Measurements from ENCODE around the gene IRF8. TPM values are rescaled to one million over a fixed set of nuclear protein-coding genes. Genes with fewer than 3 reads are reported as not detected.

The IRF8 gene
- polyA plus RNA-seq, 1 experiment = not detected

DNA sequence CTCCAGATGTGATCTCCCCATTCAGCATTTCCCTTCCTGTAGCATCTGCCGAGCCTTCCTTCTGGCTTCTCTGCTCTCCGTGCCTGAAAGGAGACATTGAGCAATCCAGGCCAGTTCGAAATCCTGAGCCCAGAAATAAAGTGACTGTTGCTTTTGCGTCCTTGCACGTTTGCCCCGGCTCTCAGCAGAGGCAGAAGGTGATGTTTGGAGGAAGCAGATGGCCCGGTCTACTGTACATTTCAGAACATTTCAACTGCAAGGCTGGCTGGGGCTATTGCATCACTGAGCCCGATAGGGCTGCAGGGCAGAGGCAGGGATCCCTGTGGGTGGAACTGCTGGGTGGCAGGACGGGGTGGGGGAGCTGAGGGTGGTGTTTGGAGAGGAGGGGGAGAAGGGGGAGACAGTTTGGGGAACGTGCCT, 29.4 kb downstream of the IRF8 start:
- H3K27me3 ChIP-seq (ENCODE audit: control insufficient read depth, insufficient read depth, low read length) = peaks cover 15% of the 10 kb centered on the region
- H3K4me3 ChIP-seq (ENCODE audit: low read depth, low read length) = no peak overlapping the region
- ChIA-PET POLR2A (no interaction called here), CTCF (interaction anchor here (0.6 kb wide), 1 partner anchor 33 kb away, joined by 3 read pairs; no protein-coding TSS in a partner anchor)
- H3K36me3 ChIP-seq (ENCODE audit: control insufficient read depth, insufficient read depth, low read length) = no peaks in the 10 kb centered on the region
- peak; percentile 11 for DNase-seq (ENCODE audit: low read depth)
- TF ChIP-seq CTCF (IDR thresholded peaks at IDR 0.05; ENCODE audit: insufficient read depth, low read depth, low read length) = no peak

- no peak for TF ChIP-seq CTCF (IDR thresholded peaks at IDR 0.05; ENCODE audit: insufficient read depth, low read depth, low read length)
- no peak for DNase-seq (ENCODE audit: low read depth)
- CTCF ChIA-PET = no interaction called here
- Histone ChIP-seq H3K27me3 (ENCODE audit: control insufficient read depth, insufficient read depth, low read length) (peaks cover 15% of the 10 kb centered on the region), H3K36me3 (ENCODE audit: control insufficient read depth, insufficient read depth, low read length) (no peaks in the 10 kb centered on the region), H3K4me3 (ENCODE audit: low read depth, low read length) (no peak overlapping the region)
- POLR2A ChIA-PET = no interaction called here
Observed at GRCh38 chr16:85929259-85929721, 30.3 kb downstream of the IRF8 start.

GRCh38 chr16:85930301-85930700, 31.3 kb downstream of the IRF8 start:
- Histone ChIP-seq H3K36me3 (ENCODE audit: control insufficient read depth, insufficient read depth, low read length) (no peaks in the 10 kb centered on the region), H3K4me3 (ENCODE audit: low read depth, low read length) (no peak overlapping the region), H3K27me3 (ENCODE audit: control insufficient read depth, insufficient read depth, low read length) (peaks cover 16% of the 10 kb centered on the region)
- TF ChIP-seq CTCF (IDR thresholded peaks at IDR 0.05; ENCODE audit: insufficient read depth, low read depth, low read length) = no peak
- DNase-seq (ENCODE audit: low read depth) = no peak
- POLR2A ChIA-PET = no interaction called here
- CTCF ChIA-PET = interaction anchor here (0.5 to 1.4 kb wide), 2 partner anchors 12 to 13 kb away, joined by 3 read pairs; no protein-coding TSS in a partner anchor

GRCh38 chr16:85931596-85932402, 32.8 kb downstream of the IRF8 start:
- no peak for DNase-seq (ENCODE audit: low read depth)
- POLR2A ChIA-PET = no interaction called here
- Histone ChIP-seq H3K27me3 (ENCODE audit: control insufficient read depth, insufficient read depth, low read length) (peaks cover 13% of the 10 kb centered on the region), H3K4me3 (ENCODE audit: low read depth, low read length) (no peak overlapping the region), H3K36me3 (ENCODE audit: control insufficient read depth, insufficient read depth, low read length) (no peaks in the 10 kb centered on the region)
- CTCF ChIA-PET = interaction anchor here (1.4 kb wide), 2 partner anchors 14 to 110 kb away, joined by 3 to 4 read pairs; no protein-coding TSS in a partner anchor
- TF ChIP-seq CTCF (IDR thresholded peaks at IDR 0.05; ENCODE audit: insufficient read depth, low read depth, low read length) = no peak

GRCh38 chr16:85934210-85934609, 35.2 kb downstream of the IRF8 start:
- ChIA-PET POLR2A (no interaction called here), CTCF (interaction anchor here (1.0 kb wide), 1 partner anchor 53 kb away, joined by 3 read pairs; no protein-coding TSS in a partner anchor)
- Histone ChIP-seq H3K27me3 (ENCODE audit: control insufficient read depth, insufficient read depth, low read length) (peaks cover 11% of the 10 kb centered on the region), H3K36me3 (ENCODE audit: control insufficient read depth, insufficient read depth, low read length) (no peaks in the 10 kb centered on the region), H3K4me3 (ENCODE audit: low read depth, low read length) (no peak overlapping the region)
- no peak for DNase-seq (ENCODE audit: low read depth)
- no peak for TF ChIP-seq CTCF (IDR thresholded peaks at IDR 0.05; ENCODE audit: insufficient read depth, low read depth, low read length)
